Natural killer cell treated with Interleukin-12 subunit alpha and Interleukin-12 subunit beta and Interleukin-15 and Interleukin-18, amount 100 ng/mL, for 72 hours (primary cell): ENCODE measurements around the gene GNB1. TPM values are rescaled to one million over a fixed set of nuclear protein-coding genes. Genes with fewer than 3 reads are reported as not detected.
A peak's percentile ranks its signal among the peaks of the same experiment; 100 is the strongest.
"Not testable (repeated sequence)": the region's sequence is repeated elsewhere in the genome, so short reads cannot be mapped to it uniquely, and the experiment has no call there.

ENCODE experiments used
- ATAC-seq, 2 donors: fragments of 150-1000 bp; cut with Tn5 transposase in 1 of 2; sonication (Bioruptor Pico), chemical (Tn5 transposase) in 1 of 2; 2 replicates each; pipeline ENCODE4 v1.10.0; 2021
- DNase-seq: peaks from one replicate; pipeline ENCODE4 v3.0.0; 2022; ENCODE audit warnings: low spot score
- H3K27ac Mint-ChIP-seq, 2 donors: 1 replicate in 1 of 2; 2 replicates in 1 of 2; pipeline ENCODE4 v1.8.0; 2022; ENCODE audit warnings: mixed read lengths in 2 of 2, mild to moderate bottlenecking in 1 of 2, moderate library complexity in 1 of 2
- H3K27me3 Mint-ChIP-seq, 2 donors: 1 replicate in 1 of 2; 2 replicates in 1 of 2; pipeline ENCODE4 v1.8.0; 2022; ENCODE audit warnings: mixed read lengths in 2 of 2
- H3K36me3 Mint-ChIP-seq: one replicate; pipeline ENCODE4 v1.8.0; 2022; ENCODE audit warnings: mixed read lengths
- H3K4me1 Mint-ChIP-seq, 2 donors: 1 replicate in 1 of 2; 2 replicates in 1 of 2; pipeline ENCODE4 v1.8.0; 2022; ENCODE audit warnings: low read depth in 2 of 2, mixed read lengths in 2 of 2, mild to moderate bottlenecking in 1 of 2
- H3K4me3 Mint-ChIP-seq: one replicate; pipeline ENCODE4 v1.8.0; 2022; ENCODE audit warnings: mixed read lengths
- H3K9me3 Mint-ChIP-seq: 2 replicates; pipeline ENCODE4 v1.8.0; 2022; ENCODE audit warnings: mixed read lengths
- total RNA-seq, 2 donors: library from RNA; stranded (reverse); gene quantifications; one replicate each; pipeline ENCODE4 v1.2.3, GENCODE V29; 2022

Gene GNB1
- total RNA-seq, 2 donors from 2014 or later = 361 to 446 TPM

DNA sequence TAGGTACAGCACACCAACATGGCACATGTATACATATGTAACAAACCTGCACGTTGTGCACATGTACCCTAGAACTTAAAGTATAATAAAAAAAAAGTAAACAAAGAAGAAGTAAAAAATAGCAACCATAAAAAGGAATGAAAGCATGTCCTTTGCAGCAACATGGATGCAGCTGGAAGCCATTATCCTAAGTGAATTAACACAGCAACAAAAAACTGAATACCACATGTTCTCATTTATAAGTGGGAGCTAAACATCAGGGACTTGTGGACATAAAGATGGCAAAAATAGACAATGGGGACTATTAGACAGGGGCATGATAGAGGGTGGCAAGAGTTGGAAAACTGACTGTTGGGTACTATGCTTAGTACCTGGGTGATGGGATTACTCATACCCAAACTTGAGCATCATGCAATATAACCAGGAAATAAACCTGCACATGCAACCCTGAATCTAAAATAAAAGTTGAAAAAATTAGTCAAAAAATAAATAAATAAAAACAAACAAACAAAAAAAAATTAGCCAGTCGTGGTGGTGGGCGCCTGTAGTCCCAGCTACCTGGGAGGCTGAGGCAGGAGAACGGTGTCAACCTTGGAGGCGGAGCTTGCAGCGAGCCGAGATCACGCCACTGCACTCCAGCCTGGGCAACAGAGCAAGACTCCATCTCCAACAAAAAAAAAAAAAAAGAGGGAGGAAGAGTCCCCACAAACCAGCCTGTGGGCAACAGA lies 30.8 kb downstream of the GNB1 start:
- DNase-seq, ATAC-seq, H3K27ac Mint-ChIP-seq, H3K27me3 Mint-ChIP-seq, H3K9me3 Mint-ChIP-seq, H3K36me3 Mint-ChIP-seq, H3K4me3 Mint-ChIP-seq: not testable (repeated sequence)
- H3K4me1 Mint-ChIP-seq = peaks cover 43 to 53% of the 10 kb centered on the region in 2 donors

DNA sequence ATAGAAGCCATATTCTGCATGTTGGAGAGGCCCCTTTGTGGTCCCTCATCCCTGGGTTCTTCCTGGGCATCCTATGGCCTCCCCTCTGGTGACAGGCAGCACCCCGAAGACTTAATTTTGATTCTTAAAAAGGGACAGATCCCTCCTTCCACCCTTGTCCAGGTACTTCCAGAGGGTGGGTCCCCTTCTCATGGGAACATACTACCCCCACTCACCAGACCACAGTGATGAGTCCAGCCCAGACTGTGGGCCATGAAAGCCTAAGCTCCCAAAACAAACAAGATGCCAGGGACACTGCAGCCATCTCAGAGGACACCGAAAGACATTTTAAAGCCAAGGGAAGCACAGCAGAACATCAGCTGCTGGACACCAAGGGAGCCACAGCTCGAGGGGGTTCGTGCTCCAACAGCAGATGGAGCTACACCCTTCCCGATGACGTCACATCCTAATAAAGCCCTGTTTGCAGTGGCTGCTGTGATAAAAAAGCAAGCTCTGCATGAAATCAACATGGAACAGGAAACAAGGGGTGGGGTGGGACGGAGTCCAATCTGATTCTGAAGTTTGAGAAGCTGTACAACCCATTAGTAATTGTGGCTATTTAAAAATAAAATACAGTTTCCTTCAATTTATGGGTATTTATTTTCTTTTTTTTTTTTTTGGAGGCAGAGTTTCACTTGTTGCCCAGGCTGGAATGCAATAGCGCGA lies 32.4 kb downstream of the GNB1 start:
- DNase-seq (no peak), ATAC-seq (no peak)
- Mint-ChIP-seq H3K4me3 (no peak overlapping the region), H3K4me1 (peaks cover 41 to 53% of the 10 kb centered on the region in 2 donors), H3K36me3 (no peaks in the 10 kb centered on the region), H3K27ac (peak overlapping the region in 1 of 2 donors; percentile 37), H3K9me3 (no peaks in the 10 kb centered on the region), H3K27me3 (no peaks in the 10 kb centered on the region)

- no peak for DNase-seq
- H3K27me3 Mint-ChIP-seq = no peaks in the 10 kb centered on the region
- H3K27ac Mint-ChIP-seq = no peak overlapping the region
- no peaks in the 10 kb centered on the region for H3K9me3 Mint-ChIP-seq
- ATAC-seq = no peak
- H3K4me1 Mint-ChIP-seq = peaks cover 40 to 52% of the 10 kb centered on the region in 2 donors
- H3K4me3 Mint-ChIP-seq = no peak overlapping the region
- no peaks in the 10 kb centered on the region for H3K36me3 Mint-ChIP-seq
Measured at GRCh38 chr1:1857096-1857703, 33.7 kb downstream of the GNB1 start.

DNA sequence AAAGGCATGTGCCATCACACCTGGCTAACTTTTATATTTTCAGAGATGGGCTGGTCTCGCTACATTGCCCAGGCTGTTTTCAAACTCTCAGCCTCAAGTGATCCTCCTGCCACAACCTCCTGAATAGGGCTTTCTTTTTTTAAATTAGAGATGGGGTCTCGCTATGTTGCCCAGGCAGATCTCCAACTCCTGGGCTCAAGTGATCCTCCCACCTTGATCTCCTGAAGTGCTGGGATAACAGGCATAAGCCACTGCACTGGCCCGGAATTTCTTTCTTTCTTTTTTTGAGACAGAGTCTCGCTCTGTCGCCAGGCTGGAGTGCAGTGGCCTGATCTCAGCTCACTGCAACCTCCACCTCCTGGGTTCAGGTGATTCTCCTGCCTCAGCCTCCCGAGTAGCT lies 34.7 kb downstream of the GNB1 start:
- Mint-ChIP-seq H3K27ac (peak overlapping the region in 1 of 2 donors; percentile 35), H3K4me1 (peaks cover 40 to 52% of the 10 kb centered on the region in 2 donors)
- not testable (repeated sequence) for H3K36me3 Mint-ChIP-seq, H3K4me3 Mint-ChIP-seq, H3K9me3 Mint-ChIP-seq, H3K27me3 Mint-ChIP-seq, DNase-seq, ATAC-seq

- no peak overlapping the region for H3K4me3 Mint-ChIP-seq
- peak overlapping the region; percentile 2 to 9 for H3K27ac Mint-ChIP-seq
- no peaks in the 10 kb centered on the region for H3K27me3 Mint-ChIP-seq
- H3K9me3 Mint-ChIP-seq = no peaks in the 10 kb centered on the region
- ATAC-seq = no peak
- no peaks in the 10 kb centered on the region for H3K36me3 Mint-ChIP-seq
- peaks cover 39 to 52% of the 10 kb centered on the region in 2 donors for H3K4me1 Mint-ChIP-seq
- no peak for DNase-seq
Measured at GRCh38 chr1:1853593-1854257, 37.2 kb downstream of the GNB1 start.

GRCh38 chr1:1852619-1853414 lies 38.1 kb downstream of the GNB1 start:
- Mint-ChIP-seq H3K27ac (peak overlapping the region; percentile 2 to 9), H3K4me3 (no peak overlapping the region), H3K4me1 (peaks cover 34 to 51% of the 10 kb centered on the region in 2 donors), H3K27me3 (no peaks in the 10 kb centered on the region), H3K9me3 (no peaks in the 10 kb centered on the region), H3K36me3 (no peaks in the 10 kb centered on the region)
- DNase-seq (no peak), ATAC-seq (no peak)

GRCh38 chr1:1847890-1848289 lies 43.0 kb downstream of the GNB1 start:
- H3K27ac Mint-ChIP-seq = peak overlapping the region; percentile 10 to 49
- H3K9me3 Mint-ChIP-seq = no peaks in the 10 kb centered on the region
- H3K36me3 Mint-ChIP-seq = no peaks in the 10 kb centered on the region
- DNase-seq (no peak), ATAC-seq (no peak)
- H3K4me1 Mint-ChIP-seq = peaks cover 49 to 50% of the 10 kb centered on the region in 2 donors
- H3K4me3 Mint-ChIP-seq = no peak overlapping the region
- no peaks in the 10 kb centered on the region for H3K27me3 Mint-ChIP-seq

- no peaks in the 10 kb centered on the region for H3K27me3 Mint-ChIP-seq
- no peaks in the 10 kb centered on the region for H3K9me3 Mint-ChIP-seq
- ATAC-seq (no peak), DNase-seq (no peak)
- no peaks in the 10 kb centered on the region for H3K36me3 Mint-ChIP-seq
- H3K27ac Mint-ChIP-seq = peak overlapping the region; percentile 10 to 49
- peaks cover 51 to 53% of the 10 kb centered on the region in 2 donors for H3K4me1 Mint-ChIP-seq
- H3K4me3 Mint-ChIP-seq = no peak overlapping the region
Measured at GRCh38 chr1:1847061-1847850, 43.6 kb downstream of the GNB1 start.

DNA sequence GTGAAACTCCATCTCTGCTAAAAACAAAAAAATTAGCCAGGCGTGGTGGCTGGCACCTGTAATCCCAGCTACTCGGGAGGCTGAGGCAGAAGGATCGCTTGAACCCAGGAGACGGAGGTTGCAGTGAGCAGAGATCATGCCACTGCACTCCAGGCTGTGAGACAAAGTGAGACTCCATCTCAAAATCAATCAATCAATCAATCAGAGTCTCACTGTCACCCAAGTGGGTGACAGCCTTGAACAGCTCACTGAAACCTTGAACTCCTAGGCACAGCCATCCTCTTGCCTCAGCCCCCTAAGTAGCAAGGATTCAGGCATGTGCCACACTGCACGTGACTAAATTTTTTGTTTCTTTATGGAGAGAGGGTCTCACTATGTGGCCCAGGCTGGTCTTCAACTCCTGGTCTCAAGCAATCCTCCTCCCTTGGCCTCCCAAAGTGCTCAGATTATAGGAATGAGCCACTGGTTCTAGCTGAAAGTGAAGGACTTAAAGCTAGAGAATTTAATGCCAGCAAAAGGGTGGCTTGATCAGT lies 44.4 kb downstream of the GNB1 start:
- Mint-ChIP-seq H3K9me3 (no peaks in the 10 kb centered on the region), H3K27ac (peak overlapping the region; percentile 49 to 66), H3K4me3 (no peak overlapping the region), H3K4me1 (peaks cover 57 to 58% of the 10 kb centered on the region in 2 donors), H3K36me3 (no peaks in the 10 kb centered on the region), H3K27me3 (no peaks in the 10 kb centered on the region)
- DNase-seq = no peak
- no peak for ATAC-seq

DNA sequence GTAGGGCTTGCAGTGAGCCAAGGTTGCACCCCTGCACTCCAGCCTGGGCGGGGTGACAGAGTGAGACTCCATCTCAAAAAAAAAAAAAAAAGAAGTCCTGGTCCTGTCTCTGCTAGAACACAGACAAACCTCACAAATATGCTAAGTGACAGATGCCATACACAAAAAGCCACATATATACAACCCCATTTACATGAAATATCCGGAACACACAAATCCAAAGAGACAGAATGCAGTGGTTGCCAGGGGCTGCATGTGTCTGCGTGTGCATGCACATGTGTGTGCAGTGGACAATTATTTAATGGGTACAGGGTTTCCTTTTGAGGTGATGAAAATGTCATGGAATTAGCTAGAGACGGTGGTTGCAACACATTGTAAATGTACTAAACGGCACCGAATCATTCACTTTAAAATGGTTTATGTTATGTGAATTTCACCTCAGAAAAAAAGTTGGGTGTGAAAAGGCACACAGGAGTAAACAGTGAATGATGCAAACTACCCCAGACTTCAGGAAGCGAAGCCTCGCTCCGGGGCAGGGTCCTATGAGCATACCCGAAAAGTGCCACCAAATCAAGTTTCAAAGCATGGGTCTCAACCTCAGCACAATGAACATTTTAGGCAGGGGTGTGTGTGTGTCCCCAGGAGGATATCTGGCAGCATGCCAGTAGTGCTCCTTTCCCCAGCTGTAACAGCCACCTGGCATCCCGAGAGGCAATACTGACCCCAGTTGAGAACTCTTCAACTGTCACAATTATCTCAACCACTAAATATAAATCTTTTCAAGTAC lies 48.3 kb downstream of the GNB1 start:
- no peaks in the 10 kb centered on the region for H3K27me3 Mint-ChIP-seq
- peak overlapping the region; percentile 76 to 92 for H3K27ac Mint-ChIP-seq
- no peak for DNase-seq
- no peaks in the 10 kb centered on the region for H3K36me3 Mint-ChIP-seq
- ATAC-seq = no peak
- peaks cover 43 to 47% of the 10 kb centered on the region in 2 donors for H3K4me1 Mint-ChIP-seq
- peak overlapping the region; percentile 23 for H3K4me3 Mint-ChIP-seq
- H3K9me3 Mint-ChIP-seq = no peaks in the 10 kb centered on the region

DNA sequence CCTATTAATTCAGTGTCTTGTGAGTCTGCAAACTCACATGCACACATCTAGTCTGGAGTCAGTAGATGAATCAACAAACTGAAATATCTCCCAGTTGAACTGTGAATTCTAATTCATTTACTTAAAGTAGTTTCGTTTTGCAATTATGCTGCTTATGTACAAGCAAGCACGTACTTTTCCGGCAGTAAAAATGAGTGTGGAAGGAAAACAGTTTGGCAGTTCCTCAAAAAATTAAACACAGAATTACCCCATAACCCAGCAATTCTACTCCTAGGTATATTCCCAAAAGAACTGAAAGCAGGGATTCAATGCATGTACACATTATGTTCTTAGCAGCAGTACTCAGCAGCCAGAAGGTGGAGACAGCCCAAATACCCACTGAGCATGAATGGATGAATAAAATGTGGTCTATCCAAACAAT lies 49.3 kb downstream of the GNB1 start:
- ATAC-seq = peak; percentile 50 to 62
- Mint-ChIP-seq H3K27me3 (no peaks in the 10 kb centered on the region), H3K4me3 (peak overlapping the region; percentile 70)

More for the DNA sequence above, 49.3 kb downstream of the GNB1 start:
- no peaks in the 10 kb centered on the region for H3K36me3 Mint-ChIP-seq
- DNase-seq = no peak
- H3K27ac Mint-ChIP-seq = peak overlapping the region; percentile 76 to 92
- peaks cover 36 to 40% of the 10 kb centered on the region in 2 donors for H3K4me1 Mint-ChIP-seq
- H3K9me3 Mint-ChIP-seq = no peaks in the 10 kb centered on the region
